Endothelial cell of umbilical vein (primary cell): Measurements from ENCODE around the gene ILKAP. TPM values are rescaled to one million over a fixed set of nuclear protein-coding genes. Genes with fewer than 3 reads are reported as not detected.

Source experiments
- BruUV-seq: library from RNA; stranded (reverse); fragments of 400-500 nt; replicated peaks from 2 replicates; lab custom pipeline; 2021; lab: Mats Ljungman, UMichigan
- CTCF ChIA-PET: fragments of 300-600, 350-600 bp; sonication (Branson Sonifier 250); formaldehyde crosslinking; loops from one replicate; lab custom pipeline; 2021; ENCODE audit warnings: antibody characterized with exemption, inconsistent platforms; lab: Charles Lee
- POLR2A ChIA-PET: fragments of 300-600, 350-600 bp; sonication (Branson Sonifier 250); formaldehyde crosslinking; loops from one replicate; lab custom pipeline; 2021; ENCODE audit warnings: antibody characterized with exemption, inconsistent platforms; lab: Charles Lee
- DNase-seq: peaks from one replicate; pipeline ENCODE4 v3.0.0-alpha.2; 2011; ENCODE audit warnings: low read depth, low spot score
- FAIRE-seq: peaks from 2 replicates; lab custom pipeline; 2011; peaks lifted over from hg19 to GRCh38; lab: Jason Lieb, UNC
- H2AFZ ChIP-seq: 2 replicates; pipeline ENCODE4 v1.6.0; 2012; ENCODE audit warnings: low read depth, low read length, control low read depth, inconsistent platforms
- H3K27ac ChIP-seq: 2 replicates; pipeline ENCODE4 v1.5.1; 2011; ENCODE audit warnings: low read depth, mild to moderate bottlenecking, control low read depth, low read length, moderate library complexity; ENCODE audit not compliant: insufficient read depth
- H3K27me3 ChIP-seq, 2 experiments: 2 replicates each; pipeline versions ENCODE4 v1.6.0 to v1.6.1; 2011; ENCODE audit warnings: low read length in 2 of 2, mixed read lengths in 1 of 2; ENCODE audit not compliant: control insufficient read depth in 2 of 2, insufficient read depth in 2 of 2
- H3K36me3 ChIP-seq, 2 experiments: 2 replicates in 1 of 2; 3 replicates in 1 of 2; pipeline ENCODE4 v1.5.1; 2011; ENCODE audit warnings: low read length in 2 of 2, mild to moderate bottlenecking in 1 of 2, moderate library complexity in 1 of 2; ENCODE audit not compliant: control insufficient read depth in 2 of 2, insufficient read depth in 2 of 2; ENCODE audit errors: extremely low read depth in 1 of 2
- H3K4me1 ChIP-seq: 3 replicates; pipeline ENCODE4 v1.5.1; 2011; ENCODE audit warnings: mild to moderate bottlenecking, low read length; ENCODE audit not compliant: control insufficient read depth, insufficient read depth; ENCODE audit errors: extremely low read depth
- H3K4me2 ChIP-seq: 2 replicates; pipeline ENCODE4 v1.6.1; 2011; ENCODE audit warnings: low read length, control low read depth, mixed read lengths; ENCODE audit not compliant: insufficient read depth
- H3K4me3 ChIP-seq, 3 experiments: fragments of 200-600 bp in 1 of 3; sonication (generic), shearing (Covaris generic) in 1 of 3; replicated peaks in 1 of 3; 2 replicates each; pipeline ENCODE4 v1.5.1; 2011 to 2016; ENCODE audit warnings: control low read depth in 3 of 3, low read length in 3 of 3, mild to moderate bottlenecking in 2 of 3, inconsistent platforms in 1 of 3, low read depth in 1 of 3, moderate library complexity in 1 of 3; ENCODE audit not compliant: insufficient read depth in 1 of 3
- H3K79me2 ChIP-seq: 2 replicates; pipeline ENCODE4 v1.6.0; 2012; ENCODE audit warnings: low read length, inconsistent platforms; ENCODE audit not compliant: control insufficient read depth, insufficient read depth
- H3K9ac ChIP-seq: replicated peaks from 2 replicates; pipeline ENCODE3; 2011; ENCODE audit warnings: low read length, control low read depth; ENCODE audit not compliant: insufficient read depth; ENCODE audit errors: extremely low read depth
- H3K9me1 ChIP-seq: replicated peaks from 3 replicates; pipeline ENCODE4 v1.6.0; 2011; ENCODE audit warnings: mild to moderate bottlenecking, low read length; ENCODE audit not compliant: control insufficient read depth, insufficient read depth; ENCODE audit errors: extremely low read depth
- H3K9me3 ChIP-seq: replicated peaks from 2 replicates; pipeline ENCODE4 v1.5.1; 2012; ENCODE audit warnings: low read length, inconsistent platforms; ENCODE audit not compliant: control insufficient read depth, insufficient read depth
- H4K20me1 ChIP-seq: replicated peaks from 2 replicates; pipeline ENCODE3; 2011; ENCODE audit warnings: mild to moderate bottlenecking, low read length; ENCODE audit not compliant: control insufficient read depth, insufficient read depth; ENCODE audit errors: extremely low read depth
- EZH2 ChIP-seq: IDR thresholded peaks from 2 replicates; pipeline ENCODE4 v1.6.1; 2012; ENCODE audit warnings: borderline replicate concordance, low read depth, mild to moderate bottlenecking, moderate library complexity, low read length, inconsistent platforms; ENCODE audit not compliant: severe bottlenecking
- FOS ChIP-seq: IDR thresholded peaks from 2 replicates; pipeline ENCODE4 v1.6.1; 2011; ENCODE audit warnings: mild to moderate bottlenecking, low read length, moderate library complexity, borderline replicate concordance; ENCODE audit not compliant: insufficient read depth
- GATA2 ChIP-seq: IDR thresholded peaks from 2 replicates; pipeline ENCODE4 v1.7.0; 2011; ENCODE audit warnings: low read depth, mild to moderate bottlenecking, moderate library complexity, mixed read lengths, low read length; ENCODE audit not compliant: insufficient read length, insufficient read depth
- JUN ChIP-seq: IDR thresholded peaks from 2 replicates; pipeline ENCODE4 v1.6.1; 2011; ENCODE audit warnings: borderline replicate concordance, low read depth; ENCODE audit not compliant: insufficient read length, insufficient read depth
- MAX ChIP-seq: IDR thresholded peaks from 2 replicates; pipeline ENCODE4 v1.6.1; 2011; ENCODE audit not compliant: insufficient read depth, insufficient read length
- MYC ChIP-seq: IDR thresholded peaks from one replicate; pipeline ENCODE4 v1.6.1; 2011; ENCODE audit warnings: mild to moderate bottlenecking, low read depth, low read length
- POLR2A ChIP-seq: IDR thresholded peaks from 2 replicates; pipeline ENCODE4 v1.6.1; 2012; ENCODE audit warnings: low read depth, mild to moderate bottlenecking, control low read depth, low read length
- POLR2AphosphoS5 ChIP-seq: IDR thresholded peaks from 2 replicates; pipeline ENCODE4 v1.6.1; 2012; ENCODE audit warnings: low read depth, mild to moderate bottlenecking, control low read depth, low read length, moderate library complexity; ENCODE audit not compliant: insufficient read depth
- dilution Hi-C: fragments of 300-500 bp; cut with MboI; formaldehyde crosslinking; loops from one replicate; pipeline ENCODE4 v1.15.0; 2019; ENCODE audit warnings: low sequenced_read_pairs; ENCODE audit not compliant: extremely low pct_ligation_motif_present
- intact Hi-C: fragments of 100-400 bp; cut with micrococcal nuclease; formaldehyde crosslinking; loops from one replicate; pipeline ENCODE4 v1.10.0; 2022
- polyA plus RNA-seq, 4 experiments: library from polyadenylated mRNA; depleted of rRNA in 3 of 4; stranded (reverse) in 3 of 4; unstranded in 1 of 4; fragments of >200 nt; gene quantifications; 2 replicates each; pipeline versions ENCODE4 v1.2.1 to v1.2.3, GENCODE V29; 2011 to 2012; ENCODE audit warnings: missing spikeins in 1 of 4
- total RNA-seq: library from RNA; stranded (reverse); gene quantifications from 2 replicates; pipeline ENCODE4 v1.2.3, GENCODE V29; 2021
- TF ChIP-seq, protein P1 (sequence below), 2 donors: IDR thresholded peaks; 1 replicate in 1 of 2; 2 replicates in 1 of 2; pipeline ENCODE4 v1.5.1; 2011; ENCODE audit warnings: low read length in 2 of 2, mild to moderate bottlenecking in 2 of 2, moderate library complexity in 2 of 2, control low read depth in 1 of 2, inconsistent platforms in 1 of 2, low read depth in 1 of 2; ENCODE audit not compliant: insufficient read depth in 1 of 2; ENCODE audit errors: extremely low read depth in 1 of 2

Gene ILKAP
- total and polyA plus RNA-seq, 2 donors (not counting 3 experiments of a cell fraction or from before 2014, with no cell fraction given) = 49.2 to 49.8 TPM

DNA sequence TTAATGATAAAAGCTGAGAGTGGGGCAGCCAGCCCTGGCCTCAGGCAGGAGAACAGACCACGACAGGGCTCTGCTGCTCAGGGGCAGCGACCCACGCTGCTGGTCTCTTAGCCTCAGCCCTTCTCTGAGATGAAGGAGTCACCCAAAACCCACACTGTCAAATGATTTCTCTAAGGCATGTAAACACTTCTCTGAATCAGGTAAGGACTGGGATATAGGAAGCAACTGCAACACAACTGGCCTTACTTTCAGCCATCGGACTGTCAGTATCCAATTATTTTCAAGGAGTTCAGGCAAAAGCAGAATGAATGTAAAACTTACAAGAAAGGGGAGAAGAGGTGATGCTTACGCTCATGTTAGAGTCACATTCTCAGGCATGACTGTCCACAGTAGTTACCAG is 22.9 kb downstream of the ILKAP start:
- Histone ChIP-seq H3K79me2 (no peaks in the 10 kb centered on the region), H3K9me3 (no peaks in the 10 kb centered on the region), H3K9me1 (no peaks in the 10 kb centered on the region), H3K4me2 (no peak overlapping the region), H4K20me1 (no peaks in the 10 kb centered on the region), H3K4me1 (no peaks in the 10 kb centered on the region), H2AFZ (no peak overlapping the region), H3K4me3 (no peak overlapping the region), H3K27me3 (no peaks in the 10 kb centered on the region), H3K27ac (no peak overlapping the region), H3K9ac (no peak overlapping the region), H3K36me3 (peaks cover 15 to 41% of the 10 kb centered on the region in 2 experiments)
- no TSS peak for BruUV-seq
- dilution Hi-C loops (no loop called here), intact Hi-C loops (no loop called here)
- FAIRE-seq (no peak), DNase-seq (no peak)
- CTCF ChIA-PET = interaction anchor here (1.1 to 1.4 kb wide), 2 partner anchors 8 to 9 kb away, joined by 3 to 4 read pairs; no protein-coding TSS in a partner anchor
- TF ChIP-seq JUN (no peak), POLR2A (no peak), MYC (no peak), POLR2AphosphoS5 (no peak), MAX (no peak), GATA2 (no peak), EZH2 (no peak), FOS (no peak)
- TF ChIP-seq, protein P1, sequence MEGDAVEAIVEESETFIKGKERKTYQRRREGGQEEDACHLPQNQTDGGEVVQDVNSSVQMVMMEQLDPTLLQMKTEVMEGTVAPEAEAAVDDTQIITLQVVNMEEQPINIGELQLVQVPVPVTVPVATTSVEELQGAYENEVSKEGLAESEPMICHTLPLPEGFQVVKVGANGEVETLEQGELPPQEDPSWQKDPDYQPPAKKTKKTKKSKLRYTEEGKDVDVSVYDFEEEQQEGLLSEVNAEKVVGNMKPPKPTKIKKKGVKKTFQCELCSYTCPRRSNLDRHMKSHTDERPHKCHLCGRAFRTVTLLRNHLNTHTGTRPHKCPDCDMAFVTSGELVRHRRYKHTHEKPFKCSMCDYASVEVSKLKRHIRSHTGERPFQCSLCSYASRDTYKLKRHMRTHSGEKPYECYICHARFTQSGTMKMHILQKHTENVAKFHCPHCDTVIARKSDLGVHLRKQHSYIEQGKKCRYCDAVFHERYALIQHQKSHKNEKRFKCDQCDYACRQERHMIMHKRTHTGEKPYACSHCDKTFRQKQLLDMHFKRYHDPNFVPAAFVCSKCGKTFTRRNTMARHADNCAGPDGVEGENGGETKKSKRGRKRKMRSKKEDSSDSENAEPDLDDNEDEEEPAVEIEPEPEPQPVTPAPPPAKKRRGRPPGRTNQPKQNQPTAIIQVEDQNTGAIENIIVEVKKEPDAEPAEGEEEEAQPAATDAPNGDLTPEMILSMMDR (IDR thresholded peaks at IDR 0.05; ENCODE audit: extremely low read depth in 1 of 2, insufficient read depth in 1 of 2, low read depth in 1 of 2, low read length in 2 of 2) = no peak
- POLR2A ChIA-PET = no interaction called here
